WTC11 (cell line): ENCODE data around the gene EMC10.

Source experiments
- CREB1 ChIP-seq: sonication (generic); formaldehyde crosslinking; IDR thresholded peaks from 2 replicates; pipeline ENCODE4 v1.8.0; 2023; ENCODE audit warnings: mild to moderate bottlenecking, missing genetic modification reagents
- CTCF ChIP-seq: fragments of 200-600 bp; IDR thresholded peaks from 2 replicates; pipeline ENCODE4 v1.8.0; 2022; ENCODE audit warnings: antibody characterized with exemption
- JAZF1 ChIP-seq: fragments of 250-450 bp; sonication (Bioruptor Pico); IDR thresholded peaks from 2 replicates; pipeline ENCODE4 v1.9.0; 2021; ENCODE audit warnings: moderate library complexity, mild to moderate bottlenecking, inconsistent platforms
- MAX ChIP-seq: sonication (generic); formaldehyde crosslinking; IDR thresholded peaks from 2 replicates; pipeline ENCODE4 v1.8.0; 2022; ENCODE audit warnings: mild to moderate bottlenecking, missing genetic modification reagents

GRCh38 chr19:50455992-50456391 lies 20.3 kb upstream of the EMC10 start:
- TF ChIP-seq MAX (no peak), CTCF (no peak), JAZF1 (no peak), CREB1 (CRISPR knock-in tag) (no peak)
